HCT116 (cell line): Measurements from ENCODE around the gene MACF1. TPM values are rescaled to one million over a fixed set of nuclear protein-coding genes. Genes with fewer than 3 reads are reported as not detected.

Source experiments
- ATAC-seq: fragments of 200-7000 bp; cut with Tn5 transposase; 2 replicates; pipeline ENCODE4 v1.9.1; 2020; ENCODE audit warnings: mild to moderate bottlenecking, moderate library complexity
- BruUV-seq: library from RNA; stranded (reverse); fragments of 400-500 nt; replicated peaks from 2 replicates; lab custom pipeline; 2021; lab: Mats Ljungman, UMichigan
- CTCF ChIA-PET: fragments of 300-600 bp; sonication (Branson Sonifier 250); formaldehyde crosslinking; loops from one replicate; lab custom pipeline; 2021; ENCODE audit warnings: antibody characterized with exemption; lab: Charles Lee
- POLR2A ChIA-PET: fragments of 300-600, 350-600 bp; sonication (Branson Sonifier 250); formaldehyde crosslinking; loops from one replicate; lab custom pipeline; 2021; ENCODE audit warnings: antibody characterized with exemption; lab: Charles Lee
- RAD21 ChIA-PET, 2 experiments: fragments of 300-600 bp; sonication (Branson Sonifier 250); formaldehyde crosslinking; loops; one replicate each; lab custom pipeline; 2023; ENCODE audit warnings: low total read pairs in 2 of 2; ENCODE audit not compliant: uncharacterized antibody in 2 of 2, unreplicated experiment in 2 of 2, low non-redundant PET in 1 of 2; lab: Charles Lee
- DNase-seq: peaks from one replicate; pipeline ENCODE4 v3.0.0-alpha.2; 2010; ENCODE audit warnings: low read depth, low spot score
- H2AFZ ChIP-seq: fragments of 200-600 bp; shearing (Covaris generic), sonication (generic); 2 replicates; pipeline ENCODE4 v1.6.1; 2017; ENCODE audit warnings: low read depth, mixed run types, mixed read lengths, antibody characterized with exemption, low read length; ENCODE audit not compliant: poor library complexity, severe bottlenecking
- H3K27ac ChIP-seq: 2 replicates; pipeline ENCODE4 v1.5.1; 2012; ENCODE audit warnings: low read depth, low read length
- H3K27me3 ChIP-seq: fragments of 200-600 bp; sonication (generic); 2 replicates; pipeline ENCODE4 v1.6.1; 2016; ENCODE audit warnings: mixed run types, low read length, mixed read lengths; ENCODE audit not compliant: insufficient read depth
- H3K36me3 ChIP-seq, 2 experiments: fragments of 200-500 bp in 1 of 2; fragments of 200-600 bp in 1 of 2; sonication (Bioruptor generic) in 1 of 2; sonication (generic) in 1 of 2; 2 replicates each; pipeline versions ENCODE4 v1.5.1 to v1.6.1; 2014 to 2016; ENCODE audit warnings: low read length in 2 of 2, inconsistent platforms in 1 of 2, mixed read lengths in 1 of 2, mixed run types in 1 of 2; ENCODE audit not compliant: insufficient read depth in 2 of 2, control insufficient read depth in 1 of 2
- H3K4me1 ChIP-seq, 2 experiments: fragments of 200-600 bp in 1 of 2; sonication (generic) in 1 of 2; 2 replicates each; pipeline versions ENCODE4 v1.5.1 to v1.6.1; 2012 to 2017; ENCODE audit warnings: low read length in 2 of 2, inconsistent platforms in 1 of 2, mild to moderate bottlenecking in 1 of 2, mixed read lengths in 1 of 2, mixed run types in 1 of 2, moderate library complexity in 1 of 2; ENCODE audit not compliant: insufficient read depth in 2 of 2, control insufficient read depth in 1 of 2
- H3K4me2 ChIP-seq: fragments of 200-600 bp; sonication (generic); 2 replicates; pipeline ENCODE4 v1.6.1; 2017; ENCODE audit warnings: mixed run types, low read length, mixed read lengths
- H3K4me3 ChIP-seq, 2 experiments: fragments of 200-600 bp in 1 of 2; sonication (generic) in 1 of 2; replicated peaks in 1 of 2; 2 replicates each; pipeline ENCODE4 v1.5.1; 2011 to 2016; ENCODE audit warnings: low read length in 2 of 2, control low read depth in 1 of 2, low read depth in 1 of 2, mild to moderate bottlenecking in 1 of 2, mixed read lengths in 1 of 2, mixed run types in 1 of 2
- H3K79me2 ChIP-seq: fragments of 200-600 bp; sonication (generic); 2 replicates; pipeline ENCODE4 v1.6.1; 2017; ENCODE audit warnings: mild to moderate bottlenecking, mixed run types, low read length, moderate library complexity, mixed read lengths; ENCODE audit not compliant: insufficient read depth
- H3K9ac ChIP-seq: fragments of 200-600 bp; sonication (generic); 2 replicates; pipeline ENCODE4 v1.6.1; 2016; ENCODE audit warnings: low read length, mixed read lengths
- H3K9me2 ChIP-seq: fragments of 200-600 bp; sonication (generic), shearing (Covaris generic); 2 replicates; pipeline ENCODE4 v1.6.1; 2017; ENCODE audit warnings: mixed run types, mild to moderate bottlenecking, moderate library complexity; ENCODE audit not compliant: insufficient read depth
- H3K9me3 ChIP-seq, 2 experiments: fragments of 200-500 bp in 1 of 2; fragments of 200-600 bp in 1 of 2; sonication (Bioruptor generic) in 1 of 2; sonication (generic) in 1 of 2; 2 replicates each; pipeline ENCODE4 v1.6.1; 2014 to 2017; ENCODE audit warnings: low read length in 2 of 2, mixed read lengths in 2 of 2, inconsistent platforms in 1 of 2, low read depth in 1 of 2, mild to moderate bottlenecking in 1 of 2, mixed run types in 1 of 2, moderate library complexity in 1 of 2; ENCODE audit not compliant: control insufficient read depth in 1 of 2, insufficient read depth in 1 of 2
- H4K20me1 ChIP-seq: fragments of 200-600 bp; sonication (generic), shearing (Covaris generic); 2 replicates; pipeline ENCODE4 v1.6.1; 2017; ENCODE audit warnings: mixed run types, mild to moderate bottlenecking, moderate library complexity; ENCODE audit not compliant: insufficient read depth
- ELF1 ChIP-seq: IDR thresholded peaks from 2 replicates; pipeline ENCODE4 v1.6.1; 2012; ENCODE audit warnings: low read depth, borderline replicate concordance
- EZH2 ChIP-seq: fragments of 200-600 bp; sonication (generic); IDR thresholded peaks from 2 replicates; pipeline ENCODE4 v1.6.1; 2017; ENCODE audit warnings: antibody characterized with exemption, mixed run types
- EZH2phosphoT487 ChIP-seq: fragments of 200-600 bp; IDR thresholded peaks from 2 replicates; pipeline ENCODE4 v1.6.1; 2018; ENCODE audit warnings: antibody characterized with exemption, borderline replicate concordance
- FOSL1 ChIP-seq: IDR thresholded peaks from 2 replicates; pipeline ENCODE4 v1.6.1; 2012; ENCODE audit warnings: low read depth
- POLR2A ChIP-seq: IDR thresholded peaks from 2 replicates; pipeline ENCODE4 v1.7.0; 2011; ENCODE audit warnings: borderline replicate concordance; ENCODE audit not compliant: insufficient read depth, insufficient read length; ENCODE audit errors: extremely low read depth
- RAD21 ChIP-seq: IDR thresholded peaks from 2 replicates; pipeline ENCODE4 v1.6.1; 2012; ENCODE audit warnings: low read depth, mild to moderate bottlenecking
- SP1 ChIP-seq: IDR thresholded peaks from 2 replicates; pipeline ENCODE4 v1.6.1; 2012; ENCODE audit warnings: low read depth
- ZFX ChIP-seq: fragments of 450-650 bp; IDR thresholded peaks from 2 replicates; pipeline ENCODE4 v1.6.1; 2017
- intact Hi-C: fragments of 100-400 bp; cut with micrococcal nuclease; formaldehyde crosslinking; loops from 2 replicates; pipeline ENCODE4 v1.10.0; 2022
- total RNA-seq: library from RNA; stranded (reverse); gene quantifications from one replicate; pipeline ENCODE4 v1.2.1, GENCODE V29; 2021; ENCODE audit not compliant: unreplicated experiment
- TF ChIP-seq, protein P1 (sequence below): IDR thresholded peaks from 2 replicates; pipeline ENCODE4 v1.6.1; 2012; ENCODE audit warnings: low read depth

The MACF1 gene
- total RNA-seq, 1 experiment from 2014 or later, result 146 TPM

GRCh38 chr1:39528082-39528481 lies 323.6 kb downstream of the MACF1 start:
- Histone ChIP-seq H3K27ac (no peak overlapping the region), H3K4me1 (no peaks in the 10 kb centered on the region), H3K27me3 (no peaks in the 10 kb centered on the region), H3K9ac (no peak overlapping the region), H3K9me3 (no peaks in the 10 kb centered on the region)
- TF ChIP-seq EZH2 (no peak), EZH2phosphoT487 (no peak)
- TF ChIP-seq, all 23 proteins: peak for 0
- Histone ChIP-seq H3K36me3 (0 out of 4 replicates have a peak, but pooled peaks cover 0 to 9% of the 10 kb centered on the region in 2 experiments), H3K79me2 (no peaks in the 10 kb centered on the region), H4K20me1 (no peaks in the 10 kb centered on the region), H3K4me3 (no peak overlapping the region), H2AFZ (no peak overlapping the region), H3K4me2 (no peak overlapping the region), H3K9me2 (no peaks in the 10 kb centered on the region)
- ChIA-PET CTCF (no interaction called here), POLR2A (no interaction called here), RAD21 (no interaction called here)
- intact Hi-C loops, result no loop called here
- ATAC-seq, result no peak
- no peak for DNase-seq
- BruUV-seq, result no TSS peak

GRCh38 chr1:39529901-39530535 lies 325.5 kb downstream of the MACF1 start:
- ATAC-seq (no peak), DNase-seq (no peak)
- Histone ChIP-seq H3K4me1 (no peaks in the 10 kb centered on the region), H3K27me3 (no peaks in the 10 kb centered on the region), H3K4me3 (no peak overlapping the region), H3K27ac (no peak overlapping the region), H3K4me2 (no peak overlapping the region), H2AFZ (no peak overlapping the region), H3K9me3 (no peaks in the 10 kb centered on the region), H3K9me2 (no peaks in the 10 kb centered on the region), H3K9ac (no peak overlapping the region), H3K79me2 (no peaks in the 10 kb centered on the region), H4K20me1 (no peaks in the 10 kb centered on the region), H3K36me3 (peaks cover 2 to 9% of the 10 kb centered on the region in 2 experiments; a peak in 1 of 4 replicates)
- ChIA-PET CTCF (no interaction called here), RAD21 (no interaction called here), POLR2A (no interaction called here)
- intact Hi-C loops, result no loop called here
- TF ChIP-seq EZH2 (no peak), SP1 (no peak), ZFX (no peak), ELF1 (no peak), FOSL1 (no peak), POLR2A (no peak), RAD21 (no peak)
- TF ChIP-seq, protein P1, sequence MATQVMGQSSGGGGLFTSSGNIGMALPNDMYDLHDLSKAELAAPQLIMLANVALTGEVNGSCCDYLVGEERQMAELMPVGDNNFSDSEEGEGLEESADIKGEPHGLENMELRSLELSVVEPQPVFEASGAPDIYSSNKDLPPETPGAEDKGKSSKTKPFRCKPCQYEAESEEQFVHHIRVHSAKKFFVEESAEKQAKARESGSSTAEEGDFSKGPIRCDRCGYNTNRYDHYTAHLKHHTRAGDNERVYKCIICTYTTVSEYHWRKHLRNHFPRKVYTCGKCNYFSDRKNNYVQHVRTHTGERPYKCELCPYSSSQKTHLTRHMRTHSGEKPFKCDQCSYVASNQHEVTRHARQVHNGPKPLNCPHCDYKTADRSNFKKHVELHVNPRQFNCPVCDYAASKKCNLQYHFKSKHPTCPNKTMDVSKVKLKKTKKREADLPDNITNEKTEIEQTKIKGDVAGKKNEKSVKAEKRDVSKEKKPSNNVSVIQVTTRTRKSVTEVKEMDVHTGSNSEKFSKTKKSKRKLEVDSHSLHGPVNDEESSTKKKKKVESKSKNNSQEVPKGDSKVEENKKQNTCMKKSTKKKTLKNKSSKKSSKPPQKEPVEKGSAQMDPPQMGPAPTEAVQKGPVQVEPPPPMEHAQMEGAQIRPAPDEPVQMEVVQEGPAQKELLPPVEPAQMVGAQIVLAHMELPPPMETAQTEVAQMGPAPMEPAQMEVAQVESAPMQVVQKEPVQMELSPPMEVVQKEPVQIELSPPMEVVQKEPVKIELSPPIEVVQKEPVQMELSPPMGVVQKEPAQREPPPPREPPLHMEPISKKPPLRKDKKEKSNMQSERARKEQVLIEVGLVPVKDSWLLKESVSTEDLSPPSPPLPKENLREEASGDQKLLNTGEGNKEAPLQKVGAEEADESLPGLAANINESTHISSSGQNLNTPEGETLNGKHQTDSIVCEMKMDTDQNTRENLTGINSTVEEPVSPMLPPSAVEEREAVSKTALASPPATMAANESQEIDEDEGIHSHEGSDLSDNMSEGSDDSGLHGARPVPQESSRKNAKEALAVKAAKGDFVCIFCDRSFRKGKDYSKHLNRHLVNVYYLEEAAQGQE, result no peak
- no TSS peak for BruUV-seq
